Breast epithelium (tissue), 3 donors: Measurements from ENCODE around the gene RAD50.

ENCODE experiments used
- POLR2A ChIP-seq: fragments of 450-650 bp; IDR thresholded peaks from one replicate; pipeline ENCODE4 v1.6.1; 2016; ENCODE audit warnings: antibody characterized with exemption, mild to moderate bottlenecking, moderate library complexity
- POLR2AphosphoS5 ChIP-seq, 3 donors: sonication (generic); formaldehyde crosslinking; IDR thresholded peaks; one replicate each; pipeline ENCODE4 v1.6.1; 2017; ENCODE audit warnings: antibody characterized with exemption in 3 of 3

- no peak for TF ChIP-seq POLR2A
- TF ChIP-seq POLR2AphosphoS5 (IDR thresholded peaks at IDR 0.05) = no peak
Measured at GRCh38 chr5:132687995-132688394, 131.2 kb downstream of the RAD50 start.
